HEK293 (cell line): ENCODE results near the gene IGSF11.

Source experiments
- CTCF ChIA-PET: fragments of 350-600 bp; formaldehyde crosslinking; extraction: SDS; loops from one replicate; lab custom pipeline; 2021; ENCODE audit warnings: antibody characterized with exemption; lab: Yijun Ruan, JAX
- POLR2A ChIA-PET: fragments of 300-600 bp; formaldehyde crosslinking; extraction: SDS; loops from one replicate; lab custom pipeline; 2020; ENCODE audit warnings: antibody characterized with exemption, inconsistent platforms; lab: Yijun Ruan, JAX
- H3K27ac ChIP-seq: fragments of 200-500 bp; sonication (Bioruptor generic); 2 replicates; pipeline ENCODE4 v1.5.1; 2014; ENCODE audit warnings: low read depth, low read length, control low read depth, inconsistent platforms; ENCODE audit errors: extremely low read depth
- H3K36me3 ChIP-seq, 2 experiments: fragments of 200-500 bp in 1 of 2; sonication (Bioruptor generic) in 1 of 2; 1 replicate in 1 of 2; 2 replicates in 1 of 2; pipeline ENCODE4 v1.5.1; 2014 to 2017; ENCODE audit warnings: inconsistent platforms in 2 of 2, low read length in 2 of 2; ENCODE audit not compliant: control insufficient read depth in 2 of 2, insufficient read depth in 1 of 2
- H3K4me1 ChIP-seq: fragments of 200-500 bp; sonication (Bioruptor generic); 2 replicates; pipeline ENCODE4 v1.5.1; 2014; ENCODE audit warnings: mild to moderate bottlenecking, low read length, inconsistent platforms; ENCODE audit not compliant: control insufficient read depth, insufficient read depth
- H3K4me3 ChIP-seq: 2 replicates; pipeline ENCODE4 v1.5.1; 2011; ENCODE audit warnings: low read depth, mild to moderate bottlenecking, control low read depth, low read length, moderate library complexity
- H3K9me3 ChIP-seq: fragments of 200-500 bp; sonication (Bioruptor generic); 2 replicates; pipeline ENCODE4 v1.5.1; 2014; ENCODE audit warnings: low read depth, low read length, inconsistent platforms; ENCODE audit not compliant: control insufficient read depth, insufficient read depth
- CTCF ChIP-seq: fragments of 450-650 bp; formaldehyde crosslinking; IDR thresholded peaks from 2 replicates; pipeline ENCODE4 v1.5.1; 2016; ENCODE audit warnings: missing biosample characterization, missing genetic modification characterization
- FEZF1 ChIP-seq: fragments of 450-650 bp; formaldehyde crosslinking; IDR thresholded peaks from 2 replicates; pipeline ENCODE4 v1.5.1; 2016; ENCODE audit warnings: missing biosample characterization, missing genetic modification characterization
- ZBTB20 ChIP-seq: fragments of 450-650 bp; formaldehyde crosslinking; IDR thresholded peaks from 2 replicates; pipeline ENCODE4 v1.5.1; 2016; ENCODE audit warnings: missing biosample characterization, missing genetic modification characterization
- ZBTB49 ChIP-seq: fragments of 450-650 bp; formaldehyde crosslinking; IDR thresholded peaks from 2 replicates; pipeline ENCODE4 v1.5.1; 2016; ENCODE audit warnings: missing biosample characterization, missing genetic modification characterization, low read depth
- ZNF214 ChIP-seq: fragments of 450-650 bp; formaldehyde crosslinking; IDR thresholded peaks from 2 replicates; pipeline ENCODE4 v1.5.1; 2017; ENCODE audit warnings: missing biosample characterization, mild to moderate bottlenecking, missing genetic modification characterization, borderline replicate concordance
- ZNF23 ChIP-seq: fragments of 450-650 bp; formaldehyde crosslinking; IDR thresholded peaks from 2 replicates; pipeline ENCODE4 v1.5.1; 2016; ENCODE audit warnings: missing biosample characterization, missing genetic modification characterization, borderline replicate concordance
- ZNF404 ChIP-seq: fragments of 450-650 bp; formaldehyde crosslinking; IDR thresholded peaks from 2 replicates; pipeline ENCODE4 v1.5.1; 2017; ENCODE audit warnings: missing biosample characterization, missing genetic modification characterization
- ZNF488 ChIP-seq: fragments of 450-650 bp; formaldehyde crosslinking; IDR thresholded peaks from 2 replicates; pipeline ENCODE4 v1.5.1; 2016; ENCODE audit warnings: missing biosample characterization, missing genetic modification characterization
- ZNF501 ChIP-seq: fragments of 450-650 bp; formaldehyde crosslinking; IDR thresholded peaks from 2 replicates; pipeline ENCODE4 v1.5.1; 2016; ENCODE audit warnings: missing biosample characterization, missing genetic modification characterization
- ZNF571 ChIP-seq: fragments of 450-650 bp; formaldehyde crosslinking; IDR thresholded peaks from 2 replicates; pipeline ENCODE4 v1.5.0; 2017; ENCODE audit warnings: missing biosample characterization, missing genetic modification characterization
- ZNF639 ChIP-seq: fragments of 450-650 bp; formaldehyde crosslinking; IDR thresholded peaks from 2 replicates; pipeline ENCODE4 v1.5.1; 2016; ENCODE audit warnings: missing biosample characterization, missing genetic modification characterization
- ZNF654 ChIP-seq: fragments of 450-650 bp; formaldehyde crosslinking; IDR thresholded peaks from 2 replicates; pipeline ENCODE4 v1.5.1; 2016; ENCODE audit warnings: low read depth, missing biosample characterization, missing genetic modification characterization
- ZNF658 ChIP-seq: fragments of 450-650 bp; formaldehyde crosslinking; IDR thresholded peaks from 2 replicates; pipeline ENCODE4; 2016; ENCODE audit warnings: missing biosample characterization, missing genetic modification characterization
- ZNF707 ChIP-seq: fragments of 450-650 bp; formaldehyde crosslinking; IDR thresholded peaks from 2 replicates; pipeline ENCODE4 v1.5.1; 2016; ENCODE audit warnings: missing biosample characterization, missing genetic modification characterization
- ZNF777 ChIP-seq: fragments of 450-650 bp; formaldehyde crosslinking; IDR thresholded peaks from 2 replicates; pipeline ENCODE4 v1.5.1; 2017; ENCODE audit warnings: missing biosample characterization, missing genetic modification characterization, borderline replicate concordance
- ZNF843 ChIP-seq: fragments of 450-650 bp; formaldehyde crosslinking; IDR thresholded peaks from 2 replicates; pipeline ENCODE4 v1.5.1; 2016; ENCODE audit warnings: missing biosample characterization, missing genetic modification characterization
- ZSCAN4 ChIP-seq: fragments of 450-650 bp; formaldehyde crosslinking; IDR thresholded peaks from 2 replicates; pipeline ENCODE4 v1.5.1; 2017; ENCODE audit warnings: missing biosample characterization, missing genetic modification characterization

The IGSF11 gene

GRCh38 chr3:118886708-118887107, 147.9 kb downstream of the IGSF11 start (continued):
- TF ChIP-seq ZBTB49 (tag by site-specific recombination), result no peak
- TF ChIP-seq, all 188 proteins: peak for 0

GRCh38 chr3:118884748-118885206, 149.9 kb downstream of the IGSF11 start:
- POLR2A ChIA-PET, result no interaction called here
- H3K4me3 ChIP-seq, result no peak overlapping the region
- TF ChIP-seq ZNF404 (tag by site-specific recombination), result no peak
- peak; percentile 32; the same call in 1 of the 2 replicates for TF ChIP-seq CTCF
- TF ChIP-seq ZNF654, result peak; percentile 50
- no peaks in the 10 kb centered on the region for H3K36me3 ChIP-seq
- H3K4me1 ChIP-seq, result no peaks in the 10 kb centered on the region
- no peaks in the 10 kb centered on the region for H3K9me3 ChIP-seq
- H3K27ac ChIP-seq, result no peak overlapping the region
- CTCF ChIA-PET, result interaction anchor here (0.6 to 7.4 kb wide), 37 partner anchors 8 to 1421 kb away, joined by 3 to 197 read pairs (median 4); partner anchors contain the start of genes ADPRH and IGSF11

- Histone ChIP-seq H3K4me1 (no peaks in the 10 kb centered on the region), H3K4me3 (no peak overlapping the region), H3K36me3 (no peaks in the 10 kb centered on the region), H3K9me3 (no peaks in the 10 kb centered on the region), H3K27ac (no peak overlapping the region)
- POLR2A ChIA-PET, result no interaction called here
- CTCF ChIA-PET, result interaction anchor here (0.5 to 7.4 kb wide), 24 partner anchors 10 to 1285 kb away, joined by 3 to 197 read pairs (median 4); partner anchors contain the start of gene IGSF11
- no peak for TF ChIP-seq ZNF777 (tag by site-specific recombination)
- no peak for TF ChIP-seq ZNF488 (tag by site-specific recombination)
- peak; percentile 71 for TF ChIP-seq ZNF654
- no peak for TF ChIP-seq ZSCAN4 (tag by site-specific recombination)
- TF ChIP-seq ZBTB20 (tag by site-specific recombination), result no peak
Measured at GRCh38 chr3:118882353-118882947, 152.2 kb downstream of the IGSF11 start.

- POLR2A ChIA-PET, result no interaction called here
- Histone ChIP-seq H3K4me3 (no peak overlapping the region), H3K9me3 (no peaks in the 10 kb centered on the region), H3K4me1 (no peaks in the 10 kb centered on the region), H3K36me3 (no peaks in the 10 kb centered on the region), H3K27ac (no peak overlapping the region)
- CTCF ChIA-PET, result interaction anchor here (4.6 kb wide), 1 partner anchor 15 kb away, joined by 12 read pairs; no protein-coding TSS in a partner anchor
- TF ChIP-seq ZNF707 (tag by site-specific recombination) (no peak), ZNF843 (tag by site-specific recombination) (no peak), ZNF214 (no peak), ZNF639 (no peak), FEZF1 (no peak), ZNF23 (tag by site-specific recombination) (no peak), ZNF658 (tag by site-specific recombination) (no peak), ZSCAN4 (tag by site-specific recombination) (no peak), ZNF501 (tag by site-specific recombination) (no peak), ZNF571 (tag by site-specific recombination) (no peak)
Measured at GRCh38 chr3:118868051-118868450, 166.6 kb downstream of the IGSF11 start.
